Osteoblast (primary cell): ENCODE measurements around the gene TCAIM. TPM values are rescaled to one million over a fixed set of nuclear protein-coding genes. Genes with fewer than 3 reads are reported as not detected.

ENCODE experiments used
- DNase-seq: peaks from one replicate; pipeline ENCODE4 v3.0.0; 2011; ENCODE audit warnings: low spot score, mixed read lengths; ENCODE audit not compliant: insufficient read length; ENCODE audit errors: missing footprints
- H2AFZ ChIP-seq: 2 replicates; pipeline ENCODE4 v1.6.0; 2011; ENCODE audit warnings: mild to moderate bottlenecking, low read length
- H3K27ac ChIP-seq: 2 replicates; pipeline ENCODE4 v1.5.1; 2011; ENCODE audit warnings: mild to moderate bottlenecking, low read depth, low read length, moderate library complexity
- H3K27me3 ChIP-seq: 2 replicates; pipeline ENCODE4 v1.6.0; 2012; ENCODE audit warnings: mild to moderate bottlenecking, control low read depth, inconsistent platforms, low read length, moderate library complexity; ENCODE audit not compliant: insufficient read depth
- H3K36me3 ChIP-seq: 2 replicates; pipeline ENCODE4 v1.5.1; 2011; ENCODE audit warnings: mild to moderate bottlenecking, low read length, control low read depth, moderate library complexity; ENCODE audit not compliant: insufficient read depth
- H3K4me1 ChIP-seq: 2 replicates; pipeline ENCODE4 v1.5.1; 2011; ENCODE audit warnings: mild to moderate bottlenecking, low read length, control low read depth, moderate library complexity; ENCODE audit not compliant: insufficient read depth
- H3K4me2 ChIP-seq: 2 replicates; pipeline ENCODE4 v1.6.0; 2011; ENCODE audit warnings: mild to moderate bottlenecking, low read length; ENCODE audit not compliant: insufficient read depth
- H3K4me3 ChIP-seq: fragments of 200-600 bp; sonication (generic); 3 replicates; pipeline ENCODE4 v1.5.1; 2012; ENCODE audit warnings: mild to moderate bottlenecking, low read length, inconsistent platforms; ENCODE audit not compliant: insufficient read depth
- H3K79me2 ChIP-seq: 2 replicates; pipeline ENCODE4 v1.6.0; 2012; ENCODE audit warnings: mild to moderate bottlenecking, low read length, control low read depth, inconsistent platforms; ENCODE audit not compliant: insufficient read depth
- H3K9me3 ChIP-seq: 2 replicates; pipeline ENCODE4 v1.5.1; 2011; ENCODE audit warnings: low read depth, low read length, control low read depth
- H4K20me1 ChIP-seq: 2 replicates; pipeline ENCODE4 v1.6.0; 2012; ENCODE audit warnings: mild to moderate bottlenecking, low read length, control low read depth; ENCODE audit not compliant: insufficient read depth
- CTCF ChIP-seq: IDR thresholded peaks from 2 replicates; pipeline ENCODE4 v1.5.1; 2011; ENCODE audit warnings: mild to moderate bottlenecking, low read depth, low read length, moderate library complexity; ENCODE audit errors: extremely low read depth
- total RNA-seq: library from RNA; depleted of rRNA; stranded (reverse); fragments of >200 nt; gene quantifications from 2 replicates; pipeline ENCODE4 v1.2.3, GENCODE V29; 2012

TCAIM gene
- total RNA-seq, 1 donor: 33.7 TPM

GRCh38 chr3:44337248-44337785 lies 1.2 kb upstream of the TCAIM start:
- Histone ChIP-seq H3K4me2 (peak overlapping the region; percentile 85), H3K9me3 (no peaks in the 10 kb centered on the region), H3K4me3 (peak overlapping the region; percentile 98), H2AFZ (peak overlapping the region; percentile 98), H3K27ac (peak overlapping the region; percentile 80), H3K4me1 (peaks cover 19% of the 10 kb centered on the region), H3K79me2 (peaks cover 23% of the 10 kb centered on the region), H3K36me3 (no peaks in the 10 kb centered on the region), H3K27me3 (peaks cover 17% of the 10 kb centered on the region), H4K20me1 (no peaks in the 10 kb centered on the region)
- no peak for DNase-seq
- no peak for TF ChIP-seq CTCF

GRCh38 chr3:44338828-44339127 lies 212 bp downstream of the TCAIM start:
- no peaks in the 10 kb centered on the region for H3K36me3 ChIP-seq
- peak overlapping the region; percentile 98 for H3K4me3 ChIP-seq
- peaks cover 8% of the 10 kb centered on the region for H3K27me3 ChIP-seq
- H3K4me1 ChIP-seq: peaks cover 22% of the 10 kb centered on the region
- DNase-seq: no peak
- H2AFZ ChIP-seq: peak overlapping the region; percentile 98
- no peak for TF ChIP-seq CTCF
- H4K20me1 ChIP-seq: no peaks in the 10 kb centered on the region
- H3K79me2 ChIP-seq: peaks cover 23% of the 10 kb centered on the region
- H3K27ac ChIP-seq: peak overlapping the region; percentile 80
- no peaks in the 10 kb centered on the region for H3K9me3 ChIP-seq
- H3K4me2 ChIP-seq: peak overlapping the region; percentile 85

GRCh38 chr3:44339181-44340057 lies 853 bp downstream of the TCAIM start:
- no peak for TF ChIP-seq CTCF
- Histone ChIP-seq H2AFZ (peak overlapping the region; percentile 98), H4K20me1 (no peaks in the 10 kb centered on the region), H3K4me3 (peak overlapping the region; percentile 98), H3K4me1 (peaks cover 22% of the 10 kb centered on the region), H3K36me3 (no peaks in the 10 kb centered on the region), H3K79me2 (peaks cover 28% of the 10 kb centered on the region), H3K27me3 (peaks cover 3% of the 10 kb centered on the region), H3K4me2 (peak overlapping the region; percentile 85), H3K27ac (peak overlapping the region; percentile 80), H3K9me3 (no peaks in the 10 kb centered on the region)
- DNase-seq: no peak

GRCh38 chr3:44340058-44340395 lies 1.5 kb downstream of the TCAIM start:
- Histone ChIP-seq H4K20me1 (no peaks in the 10 kb centered on the region), H3K4me1 (peaks cover 22% of the 10 kb centered on the region), H3K79me2 (peaks cover 30% of the 10 kb centered on the region), H2AFZ (no peak overlapping the region), H3K4me2 (peak overlapping the region; percentile 85), H3K9me3 (no peaks in the 10 kb centered on the region), H3K36me3 (no peaks in the 10 kb centered on the region), H3K27ac (no peak overlapping the region), H3K27me3 (no peaks in the 10 kb centered on the region), H3K4me3 (no peak overlapping the region)
- TF ChIP-seq CTCF: no peak
- peak; percentile 47 for DNase-seq
